H1 (cell line): ENCODE data around the gene ACOT6. TPM values are rescaled to one million over a fixed set of nuclear protein-coding genes. Genes with fewer than 3 reads are reported as not detected.

Source experiments
- CTCF ChIA-PET: fragments of 300-600 bp; sonication (Branson Sonifier 250); formaldehyde crosslinking; loops from one replicate; lab custom pipeline; 2021; ENCODE audit not compliant: partially characterized antibody; lab: Charles Lee
- POLR2A ChIA-PET: fragments of 300-600 bp; sonication (Branson Sonifier 250); formaldehyde crosslinking; loops from one replicate; lab custom pipeline; 2021; ENCODE audit warnings: inconsistent platforms; ENCODE audit not compliant: partially characterized antibody; lab: Charles Lee
- DNase-seq, 2 experiments: peaks; one replicate each; pipeline versions ENCODE4 v3.0.0 to v3.0.0-alpha.2; 2010 to 2022; ENCODE audit warnings: low spot score in 2 of 2, low read depth in 1 of 2, mixed read lengths in 1 of 2
- FAIRE-seq: peaks from 2 replicates; lab custom pipeline; 2011; peaks lifted over from hg19 to GRCh38; lab: Jason Lieb, UNC
- H2AFZ ChIP-seq: 2 replicates; pipeline ENCODE4 v1.8.1; 2012; ENCODE audit warnings: low read length, inconsistent platforms
- H2AK5ac ChIP-seq: 2 replicates; pipeline ENCODE4 v1.6.1; 2013; ENCODE audit warnings: low read depth, low read length
- H2BK120ac ChIP-seq: replicated peaks from 2 replicates; pipeline ENCODE3; 2013; ENCODE audit warnings: low read depth, low read length, inconsistent platforms
- H2BK12ac ChIP-seq: 2 replicates; pipeline ENCODE4 v1.6.1; 2013; ENCODE audit warnings: low read depth, low read length
- H2BK15ac ChIP-seq: 2 replicates; pipeline ENCODE4 v1.6.1; 2013; ENCODE audit warnings: low read length
- H2BK20ac ChIP-seq: 2 replicates; pipeline ENCODE4 v1.6.1; 2013; ENCODE audit warnings: low read length
- H2BK5ac ChIP-seq: 2 replicates; pipeline ENCODE4 v1.6.1; 2013; ENCODE audit warnings: low read depth, low read length
- H3K14ac ChIP-seq: 2 replicates; pipeline ENCODE4 v1.6.1; 2013; ENCODE audit warnings: inconsistent platforms; ENCODE audit not compliant: insufficient read length
- H3K18ac ChIP-seq: 2 replicates; pipeline ENCODE4 v1.6.1; 2013; ENCODE audit warnings: low read length; ENCODE audit errors: extremely low read depth
- H3K23ac ChIP-seq: 2 replicates; pipeline ENCODE4 v1.6.1; 2013; ENCODE audit warnings: inconsistent platforms; ENCODE audit not compliant: insufficient read length
- H3K23me2 ChIP-seq: 2 replicates; pipeline ENCODE4 v1.6.1; 2013; ENCODE audit warnings: low read depth, low read length
- H3K27ac ChIP-seq: 2 replicates; pipeline ENCODE4 v1.6.1; 2011; ENCODE audit warnings: low read depth, low read length, inconsistent platforms
- H3K27me3 ChIP-seq, 4 experiments: replicated peaks in 1 of 4; 1 replicate in 1 of 4; 2 replicates in 3 of 4; pipeline versions ENCODE4 v1.6.1 to v1.8.1; 2011 to 2013; ENCODE audit warnings: low read length in 3 of 4, mild to moderate bottlenecking in 3 of 4, inconsistent platforms in 2 of 4, mixed read lengths in 2 of 4, moderate library complexity in 1 of 4; ENCODE audit not compliant: control insufficient read depth in 3 of 4, insufficient read depth in 3 of 4; ENCODE audit errors: extremely low read depth in 1 of 4
- H3K36me3 ChIP-seq, 4 experiments: 2 replicates each; pipeline versions ENCODE4 v1.6.1 to v1.8.1; 2011 to 2013; ENCODE audit warnings: mild to moderate bottlenecking in 4 of 4, low read length in 3 of 4, moderate library complexity in 2 of 4, control low read depth in 1 of 4, inconsistent platforms in 1 of 4; ENCODE audit not compliant: insufficient read depth in 4 of 4, control insufficient read depth in 2 of 4
- H3K4ac ChIP-seq: replicated peaks from 2 replicates; pipeline ENCODE3; 2013; ENCODE audit warnings: low read length, low read depth, mixed read lengths, inconsistent platforms; ENCODE audit not compliant: insufficient read length
- H3K4me1 ChIP-seq, 4 experiments: replicated peaks in 1 of 4; 1 replicate in 1 of 4; 2 replicates in 3 of 4; pipeline versions ENCODE4 v1.6.1 to v1.8.1; 2011 to 2013; ENCODE audit warnings: low read length in 3 of 4, inconsistent platforms in 2 of 4, mixed read lengths in 1 of 4; ENCODE audit not compliant: insufficient read depth in 4 of 4, control insufficient read depth in 3 of 4
- H3K4me2 ChIP-seq, 2 experiments: 2 replicates each; pipeline versions ENCODE4 v1.6.1 to v1.8.1; 2011 to 2013; ENCODE audit warnings: low read depth in 2 of 2, low read length in 2 of 2, control low read depth in 1 of 2, inconsistent platforms in 1 of 2, mild to moderate bottlenecking in 1 of 2; ENCODE audit not compliant: insufficient read depth in 1 of 2
- H3K4me3 ChIP-seq, 4 experiments: fragments of 200-600, 300-600 bp in 1 of 4; sonication (generic), shearing (Covaris generic), sonication (Bioruptor Twin) in 1 of 4; 2 replicates each; pipeline versions ENCODE4 v1.5.1 to v1.8.1; 2011 to 2016; ENCODE audit warnings: low read length in 4 of 4, low read depth in 3 of 4, control low read depth in 2 of 4, inconsistent platforms in 2 of 4, mild to moderate bottlenecking in 2 of 4, mixed read lengths in 1 of 4, moderate library complexity in 1 of 4; ENCODE audit not compliant: insufficient read depth in 2 of 4; ENCODE audit errors: extremely low read depth in 1 of 4
- H3K56ac ChIP-seq: replicated peaks from 2 replicates; pipeline ENCODE3; 2013; ENCODE audit warnings: low read depth, mild to moderate bottlenecking, mixed read lengths, low read length, inconsistent platforms; ENCODE audit not compliant: insufficient read length
- H3K79me1 ChIP-seq: 2 replicates; pipeline ENCODE4 v1.6.1; 2013; ENCODE audit warnings: low read depth, low read length, control low read depth
- H3K79me2 ChIP-seq, 2 experiments: 2 replicates each; pipeline versions ENCODE4 v1.6.1 to v1.8.1; 2012 to 2013; ENCODE audit warnings: low read length in 2 of 2, mild to moderate bottlenecking in 2 of 2, inconsistent platforms in 1 of 2; ENCODE audit not compliant: insufficient read depth in 2 of 2, control insufficient read depth in 1 of 2
- H3K9ac ChIP-seq, 4 experiments: replicated peaks in 1 of 4; 1 replicate in 1 of 4; 2 replicates in 3 of 4; pipeline versions ENCODE4 v1.6.1 to v1.8.1; 2011 to 2013; ENCODE audit warnings: low read depth in 3 of 4, low read length in 3 of 4, control low read depth in 2 of 4, mild to moderate bottlenecking in 2 of 4, moderate library complexity in 2 of 4, inconsistent platforms in 1 of 4; ENCODE audit errors: extremely low read depth in 1 of 4
- H3K9me3 ChIP-seq, 2 experiments: 2 replicates each; pipeline versions ENCODE4 v1.6.1 to v1.8.1; 2012 to 2013; ENCODE audit warnings: mild to moderate bottlenecking in 2 of 2, moderate library complexity in 2 of 2, control low read depth in 1 of 2, inconsistent platforms in 1 of 2, low read depth in 1 of 2, low read length in 1 of 2, mixed read lengths in 1 of 2; ENCODE audit not compliant: insufficient read depth in 2 of 2
- H4K20me1 ChIP-seq, 2 experiments: replicated peaks in 1 of 2; 2 replicates each; pipeline versions ENCODE3 to v1.8.1; 2011 to 2013; ENCODE audit warnings: inconsistent platforms in 2 of 2, low read length in 2 of 2, mild to moderate bottlenecking in 1 of 2; ENCODE audit not compliant: insufficient read depth in 2 of 2, control insufficient read depth in 1 of 2
- H4K5ac ChIP-seq: 2 replicates; pipeline ENCODE4 v1.6.1; 2013; ENCODE audit warnings: low read length, low read depth, mixed read lengths, inconsistent platforms; ENCODE audit not compliant: insufficient read length
- H4K8ac ChIP-seq: 2 replicates; pipeline ENCODE4 v1.8.0; 2013; ENCODE audit warnings: mild to moderate bottlenecking, moderate library complexity, low read length, inconsistent platforms; ENCODE audit not compliant: insufficient read depth; ENCODE audit errors: extremely low read depth
- H4K91ac ChIP-seq: replicated peaks from 2 replicates; pipeline ENCODE3; 2013; ENCODE audit warnings: low read length, mixed read lengths, inconsistent platforms; ENCODE audit not compliant: insufficient read length
- ATF3 ChIP-seq: IDR thresholded peaks from 2 replicates; pipeline ENCODE4 v1.6.1; 2011; ENCODE audit warnings: low read depth, mild to moderate bottlenecking, low read length; ENCODE audit not compliant: insufficient read depth
- CBX8 ChIP-seq: fragments of 300-800, 300-1000 bp; sonication (generic); IDR thresholded peaks from 2 replicates; pipeline ENCODE4 v1.7.1; 2016; ENCODE audit warnings: low read depth, low read length, borderline replicate concordance
- CHD2 ChIP-seq: IDR thresholded peaks from 2 replicates; pipeline ENCODE4 v1.6.1; 2012; ENCODE audit warnings: low read length, improper control_type of control experiment
- CTBP2 ChIP-seq: IDR thresholded peaks from 2 replicates; pipeline ENCODE4 v1.7.0; 2011; ENCODE audit warnings: borderline replicate concordance, mild to moderate bottlenecking, moderate library complexity, mixed read lengths, low read length; ENCODE audit not compliant: insufficient read depth, insufficient read length
- E2F6 ChIP-seq: IDR thresholded peaks from 2 replicates; pipeline ENCODE4 v1.6.1; 2012; ENCODE audit warnings: inconsistent platforms
- GTF2F1 ChIP-seq: IDR thresholded peaks from 2 replicates; pipeline ENCODE4 v1.6.1; 2012; ENCODE audit warnings: low read depth, low read length, improper control_type of control experiment, borderline replicate concordance
- JUN ChIP-seq: IDR thresholded peaks from 2 replicates; pipeline ENCODE4 v1.6.1; 2011; ENCODE audit warnings: low read depth, mild to moderate bottlenecking, improper control_type of control experiment, low read length
- MAFK ChIP-seq: IDR thresholded peaks from 2 replicates; pipeline ENCODE4 v1.6.1; 2012; ENCODE audit warnings: low read depth, mild to moderate bottlenecking, improper control_type of control experiment, low read length
- POLR2A ChIP-seq, 2 experiments: IDR thresholded peaks; 1 replicate in 1 of 2; 2 replicates in 1 of 2; pipeline ENCODE4 v1.6.1; 2011; ENCODE audit warnings: low read depth in 2 of 2, low read length in 2 of 2, mild to moderate bottlenecking in 2 of 2; ENCODE audit errors: control extremely low read depth in 1 of 2
- RFX5 ChIP-seq: IDR thresholded peaks from 2 replicates; pipeline ENCODE4 v1.6.1; 2011; ENCODE audit warnings: low read depth, low read length, improper control_type of control experiment, borderline replicate concordance
- RXRA ChIP-seq: IDR thresholded peaks from 2 replicates; pipeline ENCODE4 v1.6.1; 2011; ENCODE audit warnings: low read depth, mild to moderate bottlenecking, low read length, moderate library complexity; ENCODE audit not compliant: insufficient read depth
- SRF ChIP-seq: IDR thresholded peaks from 2 replicates; pipeline ENCODE4 v1.6.1; 2011; ENCODE audit warnings: mild to moderate bottlenecking, low read depth, low read length, moderate library complexity
- TCF12 ChIP-seq: IDR thresholded peaks from 2 replicates; pipeline ENCODE4 v1.6.1; 2011; ENCODE audit warnings: low read depth, mild to moderate bottlenecking, low read length
- WGBS, 2 experiments: shearing (Covaris generic) in 1 of 2; methylation state at CpG; one replicate each; pipeline versions ENCODE4 v1.1.6 to v1.1.7; 2013 to 2015; ENCODE audit warnings: low lambda C conversion rate in 2 of 2, mixed read lengths in 2 of 2, inconsistent platforms in 1 of 2, low coverage in 1 of 2, missing lambda C conversion rate in 1 of 2; ENCODE audit not compliant: insufficient replicate concordance in 2 of 2, insufficient coverage in 1 of 2, insufficient read length in 1 of 2; ENCODE audit errors: extremely low coverage in 1 of 2, missing lambda C conversion rate in 1 of 2; 5-methylcytosine and 5-hydroxymethylcytosine counted together
- polyA plus RNA-seq, 7 experiments: library from polyadenylated mRNA; depleted of rRNA in 3 of 7; stranded (reverse) in 5 of 7; unstranded in 2 of 7; fragments of >200 nt in 5 of 7; fragments of 200-250 nt in 2 of 7; gene quantifications; 1 replicate in 5 of 7; 2 replicates in 1 of 7; 4 replicates in 1 of 7; pipeline versions ENCODE4 v1.2.1 to v1.2.3, GENCODE V29; 2011 to 2013; ENCODE audit warnings: missing spikeins in 2 of 7, mixed read lengths in 2 of 7
- total RNA-seq: library from RNA; stranded (reverse); fragmentation: NEBNext Ultra II Directional; extraction: Animal tissue kit (Norgen Biotek cat#: 25700); gene quantifications from 2 replicates; pipeline ENCODE4 v1.2.1, GENCODE V29; 2021

The ACOT6 gene
- total and polyA plus RNA-seq, 2 of the 8 experiments (the other 6 are each of a cell fraction or from before 2014, with no cell fraction given) = not detected

GRCh38 chr14:73619524-73619923 is 7.2 kb downstream of the ACOT6 start:
- H3K4me1 ChIP-seq = peaks cover 0 to 5% (median 0%) of the 10 kb centered on the region in 4 experiments; a peak in 1 of 7 replicates
- H2BK20ac ChIP-seq = no peak overlapping the region
- no peak for DNase-seq
- no peak for FAIRE-seq
- no peak overlapping the region for H2BK120ac ChIP-seq
- no peak overlapping the region for H4K5ac ChIP-seq
- no peaks in the 10 kb centered on the region for H3K79me1 ChIP-seq
- H2BK12ac ChIP-seq = no peak overlapping the region
- no peak overlapping the region for H3K4me3 ChIP-seq
- no peaks in the 10 kb centered on the region for H3K9me3 ChIP-seq
- H3K4ac ChIP-seq = no peak overlapping the region
- CTCF ChIA-PET = interaction anchor here (1.0 to 1.7 kb wide), 5 partner anchors 12 to 84 kb away, joined by 3 to 5 read pairs (median 4); no protein-coding TSS in a partner anchor
- 84% methylated on average over 1 of the region's 1 CpG; no CpG with 5 or more reads in 1 of the 2 experiments for WGBS, 2 experiments
- no peak overlapping the region for H2AFZ ChIP-seq
- H3K23me2 ChIP-seq = 0 out of 2 replicates have a peak, but pooled peaks cover 2% of the 10 kb centered on the region
- H3K79me2 ChIP-seq = no peaks in the 10 kb centered on the region
- H2BK5ac ChIP-seq = no peak overlapping the region
- H3K18ac ChIP-seq = no peak overlapping the region
- H4K91ac ChIP-seq = no peak overlapping the region
- H2BK15ac ChIP-seq = no peak overlapping the region
- no peak overlapping the region for H3K14ac ChIP-seq
- H3K27me3 ChIP-seq = peaks cover 0 to 12% (median 3%) of the 10 kb centered on the region in 4 experiments; a peak in 3 of 7 replicates
- H4K8ac ChIP-seq = no peak overlapping the region
- peaks cover 0 to 3% of the 10 kb centered on the region in 2 experiments for H4K20me1 ChIP-seq
- no peak overlapping the region for H3K9ac ChIP-seq
- H2AK5ac ChIP-seq = no peak overlapping the region
- H3K4me2 ChIP-seq = no peak overlapping the region
- H3K27ac ChIP-seq = no peak overlapping the region
- H3K36me3 ChIP-seq = no peaks in the 10 kb centered on the region
- no peak overlapping the region for H3K56ac ChIP-seq
- POLR2A ChIA-PET = interaction anchor here (1.2 kb wide), 1 partner anchor 51 kb away, joined by 3 read pairs; the partner anchor contains the start of gene ACOT2
- H3K23ac ChIP-seq = no peak overlapping the region
- TF ChIP-seq CTBP2 (no peak), GTF2F1 (no peak), JUN (no peak), CBX8 (no peak), MAFK (no peak), RXRA (no peak), ATF3 (no peak), CHD2 (no peak), E2F6 (no peak), TCF12 (no peak), POLR2A (IDR thresholded peaks at IDR 0.05; ENCODE audit: control extremely low read depth in 1 of 2, low read depth in 2 of 2, low read length in 2 of 2) (no peak), SRF (no peak), RFX5 (no peak)
